ENCODE results near the gene CAVIN1. TPM values are rescaled to one million over a fixed set of nuclear protein-coding genes. Genes with fewer than 3 reads are reported as not detected.
"Not testable (repeated sequence)": the region's sequence is repeated elsewhere in the genome, so short reads cannot be mapped to it uniquely, and the experiment has no call there.

The CAVIN1 gene
- total RNA-seq, 1 donor from 2014 or later, result 2.7 TPM

DNA sequence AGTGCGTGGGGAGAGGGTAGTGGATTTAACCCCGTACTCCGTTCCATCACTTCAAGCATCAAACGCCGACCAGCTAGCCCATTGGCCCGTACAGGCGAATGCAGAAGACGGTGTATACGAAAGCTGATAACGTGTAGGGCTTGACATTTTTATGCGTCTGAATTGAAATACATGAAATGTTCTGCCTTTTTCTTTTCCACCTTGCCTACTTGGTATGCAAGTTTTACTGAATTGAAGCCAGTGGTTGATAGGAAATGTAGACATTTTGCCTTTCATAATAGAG, 34.0 kb downstream of the CAVIN1 start:
- Mint-ChIP-seq H3K27ac (peak overlapping the region; percentile 100), H3K4me3 (peak overlapping the region; percentile 83), H3K36me3 (ENCODE audit: low read depth) (peaks cover 23% of the 10 kb centered on the region), H3K9me3 (no peaks in the 10 kb centered on the region), H3K4me1 (peaks cover 47% of the 10 kb centered on the region), H3K27me3 (no peaks in the 10 kb centered on the region)
- no peak for DNase-seq
- intact Hi-C loops (cut with micrococcal nuclease), result loop anchor here (1.0 to 2.0 kb wide), 3 partner anchors 10 to 116 kb away; partner anchors contain the start of gene STAT5A

GRCh38 chr17:42388381-42389134, 34.5 kb downstream of the CAVIN1 start, which contains the start of gene STAT3:
Gene STAT3 (minus strand): TSS chr17:42388442. CDS start chr17:42348516, 39,926 bp downstream.
- peaks cover 26% of the 10 kb centered on the region for H3K36me3 Mint-ChIP-seq (ENCODE audit: low read depth)
- DNase-seq, result peak; percentile 100
- H3K9me3 Mint-ChIP-seq, result no peaks in the 10 kb centered on the region
- H3K27ac Mint-ChIP-seq, result peak within 1 kb of the TSS; percentile 100
- peaks cover 46% of the 10 kb centered on the region for H3K4me1 Mint-ChIP-seq
- H3K4me3 Mint-ChIP-seq, result peak within 1 kb of the TSS; percentile 83
- intact Hi-C loops (cut with micrococcal nuclease), result loop anchor here (1.0 to 2.0 kb wide), 6 partner anchors 9 to 116 kb away; partner anchors contain the start of gene STAT5A
- H3K27me3 Mint-ChIP-seq, result no peaks in the 10 kb centered on the region

DNA sequence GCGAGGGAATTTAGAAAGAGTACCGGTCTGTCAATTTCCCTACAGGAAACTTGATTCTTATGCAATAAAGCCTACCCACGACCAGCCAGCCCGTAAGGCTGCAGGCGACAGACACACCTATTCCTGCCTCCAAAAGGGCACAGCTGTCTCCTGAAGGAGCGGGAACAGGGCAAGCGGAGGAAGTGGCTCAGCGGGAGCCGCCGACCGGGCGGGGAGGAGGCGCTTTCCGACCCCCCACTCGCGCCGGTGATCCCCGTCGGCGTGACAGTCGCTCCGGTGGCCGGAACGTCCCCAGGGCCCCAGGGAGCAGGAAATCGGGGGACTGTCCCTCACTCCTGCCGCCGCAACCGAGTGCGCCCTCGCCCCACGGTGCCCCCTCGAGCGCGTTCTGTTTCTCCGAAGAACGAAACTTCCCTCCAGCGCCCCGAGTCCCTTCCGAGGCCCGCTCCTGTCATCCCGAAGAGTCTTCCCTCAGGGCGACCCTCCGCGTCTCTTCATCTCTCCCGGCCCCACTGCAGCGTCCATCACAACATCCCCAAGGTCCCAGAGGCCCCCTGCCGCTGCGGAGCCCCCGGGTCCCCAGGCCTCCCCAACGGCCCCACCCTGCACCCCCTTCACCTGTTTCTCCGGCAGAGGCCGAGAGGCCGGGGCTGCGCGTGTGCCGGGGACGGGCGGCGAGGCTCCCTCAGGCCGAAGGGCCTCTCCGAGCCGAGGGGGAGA, 35.2 kb downstream of the CAVIN1 start:
- Mint-ChIP-seq H3K9me3 (no peaks in the 10 kb centered on the region), H3K27me3 (no peaks in the 10 kb centered on the region), H3K4me1 (peaks cover 51% of the 10 kb centered on the region), H3K4me3 (peak overlapping the region; percentile 83), H3K27ac (peak overlapping the region; percentile 100), H3K36me3 (ENCODE audit: low read depth) (peaks cover 29% of the 10 kb centered on the region)
- DNase-seq, result peak; percentile 82
- intact Hi-C loops (cut with micrococcal nuclease), result loop anchor here (1.0 to 2.0 kb wide), 5 partner anchors 26 to 115 kb away; no protein-coding TSS in a partner anchor

DNA sequence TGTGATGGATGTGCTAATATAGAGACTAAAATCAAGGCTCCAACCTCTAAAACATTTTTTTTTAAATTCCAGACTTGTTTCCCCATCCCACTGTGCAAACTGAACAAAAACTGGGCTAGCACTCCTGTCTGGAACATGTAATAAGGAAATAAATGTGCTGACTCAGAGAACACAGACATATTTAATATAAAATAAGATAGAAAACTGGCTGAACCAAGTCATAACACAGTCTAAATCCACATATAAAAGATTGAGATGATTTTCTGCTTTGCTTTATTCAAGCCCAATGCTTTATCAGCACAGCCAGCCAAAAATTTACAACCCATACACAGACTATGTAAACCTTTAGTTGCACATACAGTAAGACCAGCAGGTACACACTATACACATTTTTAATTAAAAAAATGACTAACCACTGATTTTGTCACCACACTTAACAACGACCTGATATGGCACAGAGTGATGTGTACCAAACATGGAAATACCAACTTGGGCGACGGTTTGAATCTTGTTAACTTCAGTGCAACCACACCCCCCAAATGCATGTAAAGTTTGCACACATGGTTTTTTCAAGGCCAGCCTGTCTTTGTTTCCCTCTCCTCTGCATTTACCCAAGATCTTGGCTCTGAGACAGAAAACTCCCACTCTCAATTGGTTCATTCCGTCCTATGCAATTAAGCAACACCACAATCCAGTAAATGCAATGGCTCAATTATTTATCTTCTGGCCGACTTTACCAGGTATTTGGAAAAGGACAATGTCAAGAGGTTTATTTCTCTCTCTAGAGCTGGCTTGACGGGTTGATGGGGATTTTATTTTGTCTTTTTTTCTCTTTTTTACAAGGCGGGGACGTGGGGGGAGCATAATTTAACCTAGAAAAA, 36.0 kb downstream of the CAVIN1 start:
- H3K9me3 Mint-ChIP-seq, result no peaks in the 10 kb centered on the region
- peak overlapping the region; percentile 83 for H3K4me3 Mint-ChIP-seq
- peaks cover 56% of the 10 kb centered on the region for H3K4me1 Mint-ChIP-seq
- peak overlapping the region; percentile 100 for H3K27ac Mint-ChIP-seq
- H3K27me3 Mint-ChIP-seq, result no peaks in the 10 kb centered on the region
- DNase-seq, result peak; percentile 75
- H3K36me3 Mint-ChIP-seq (ENCODE audit: low read depth), result peaks cover 33% of the 10 kb centered on the region
- intact Hi-C loops (cut with micrococcal nuclease), result loop anchor here (1.0 kb wide), 1 partner anchor 64 kb away; no protein-coding TSS in a partner anchor

DNA sequence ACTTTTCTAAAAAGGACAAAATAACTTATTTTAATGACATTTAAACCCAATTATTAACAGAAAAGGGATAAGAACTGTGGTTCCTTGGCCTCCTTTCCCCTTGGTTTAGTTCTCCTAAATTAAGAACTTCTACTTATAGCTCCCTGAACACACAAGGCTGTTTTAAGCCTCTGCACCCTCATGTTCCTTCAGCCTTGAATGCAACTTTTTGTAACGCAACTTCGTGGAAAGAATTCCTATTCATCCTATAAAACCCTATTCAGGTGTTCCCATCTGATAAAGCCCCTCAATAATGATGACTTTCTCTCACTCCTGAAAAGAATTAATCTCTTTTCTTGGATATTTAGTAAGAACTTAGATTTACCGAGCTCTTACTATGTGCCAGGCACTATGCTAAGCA, 41.2 kb downstream of the CAVIN1 start:
- H3K4me1 Mint-ChIP-seq, result peaks cover 67% of the 10 kb centered on the region
- no peaks in the 10 kb centered on the region for H3K9me3 Mint-ChIP-seq
- H3K27ac Mint-ChIP-seq, result peak overlapping the region; percentile 22
- H3K4me3 Mint-ChIP-seq, result no peak overlapping the region
- no peak for DNase-seq
- no peaks in the 10 kb centered on the region for H3K27me3 Mint-ChIP-seq
- H3K36me3 Mint-ChIP-seq (ENCODE audit: low read depth), result peaks cover 41% of the 10 kb centered on the region
- intact Hi-C loops (cut with micrococcal nuclease), result no loop called here

DNA sequence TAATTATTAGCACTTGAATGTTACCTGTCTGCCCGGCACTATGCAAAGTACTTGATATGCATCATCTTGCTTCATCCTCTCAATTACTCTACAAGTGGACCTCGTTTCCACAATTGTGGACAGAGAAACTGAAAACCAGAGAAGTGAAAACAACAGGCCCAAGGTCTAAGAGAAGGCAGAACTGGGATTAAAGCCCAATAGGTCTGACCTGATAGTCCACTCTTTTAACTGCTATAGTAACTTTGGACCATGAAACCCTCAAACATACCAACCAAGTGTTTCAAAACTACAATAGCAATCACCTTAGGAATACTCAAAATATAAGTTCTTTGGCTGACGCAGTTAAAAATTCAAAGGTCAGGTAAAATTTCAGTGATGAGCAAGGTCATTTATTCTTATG, 42.1 kb downstream of the CAVIN1 start:
- Mint-ChIP-seq H3K27me3 (no peaks in the 10 kb centered on the region), H3K4me1 (peaks cover 62% of the 10 kb centered on the region), H3K27ac (peak overlapping the region; percentile 64), H3K4me3 (peak overlapping the region; percentile 52), H3K9me3 (no peaks in the 10 kb centered on the region), H3K36me3 (ENCODE audit: low read depth) (peaks cover 37% of the 10 kb centered on the region)
- intact Hi-C loops (cut with micrococcal nuclease), result no loop called here
- DNase-seq, result no peak

- Mint-ChIP-seq H3K27ac (peak overlapping the region; percentile 85), H3K4me3 (peak overlapping the region; percentile 78), H3K27me3 (no peaks in the 10 kb centered on the region), H3K9me3 (no peaks in the 10 kb centered on the region), H3K4me1 (peaks cover 59% of the 10 kb centered on the region), H3K36me3 (ENCODE audit: low read depth) (peaks cover 30% of the 10 kb centered on the region)
- intact Hi-C loops (cut with micrococcal nuclease), result loop anchor here (1.0 kb wide), 2 partner anchors 10 to 42 kb away; no protein-coding TSS in a partner anchor
- peak; percentile 68 for DNase-seq
These were observed 44.0 kb downstream of the CAVIN1 start for GRCh38 chr17:42378959-42379594.

DNA sequence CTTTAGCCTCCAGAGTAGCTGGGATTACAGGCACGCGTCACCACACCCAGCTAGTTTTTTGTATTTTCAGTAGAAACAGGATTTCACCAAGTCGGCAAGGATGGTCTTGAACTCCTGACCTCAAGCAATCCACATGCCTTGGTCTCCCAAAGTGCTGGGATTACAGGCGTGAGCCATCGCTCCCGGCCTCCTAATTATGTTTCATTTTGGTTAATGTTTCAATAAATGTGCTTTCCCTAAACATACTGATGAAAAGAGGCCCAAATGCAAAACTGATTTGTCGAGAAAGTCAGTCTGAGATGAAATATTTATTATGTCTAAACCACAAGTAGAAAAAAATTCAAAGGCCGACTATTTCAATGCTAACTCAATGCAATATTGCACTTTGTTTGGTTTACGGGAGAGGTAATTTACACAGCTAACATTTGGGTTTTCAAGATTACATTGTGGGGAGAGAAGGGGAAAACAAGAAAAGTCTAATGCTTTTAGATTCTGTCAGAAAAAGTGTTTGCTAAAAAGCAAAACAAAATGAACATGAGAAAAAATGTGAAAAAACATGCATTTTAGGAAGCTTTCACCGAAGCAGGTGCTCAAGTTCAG, 44.6 kb downstream of the CAVIN1 start:
- Mint-ChIP-seq H3K9me3 (no peaks in the 10 kb centered on the region), H3K27ac (peak overlapping the region; percentile 85), H3K4me1 (peaks cover 59% of the 10 kb centered on the region), H3K27me3 (no peaks in the 10 kb centered on the region), H3K36me3 (ENCODE audit: low read depth) (peaks cover 30% of the 10 kb centered on the region), H3K4me3 (peak overlapping the region; percentile 78)
- no peak for DNase-seq
- intact Hi-C loops (cut with micrococcal nuclease), result no loop called here

GRCh38 chr17:42373896-42374295, 49.2 kb downstream of the CAVIN1 start:
- H3K27ac Mint-ChIP-seq, result peak overlapping the region; percentile 45
- DNase-seq, result no peak
- no peaks in the 10 kb centered on the region for H3K27me3 Mint-ChIP-seq
- H3K4me3 Mint-ChIP-seq, result no peak overlapping the region
- intact Hi-C loops (cut with micrococcal nuclease), result no loop called here
- H3K36me3 Mint-ChIP-seq (ENCODE audit: low read depth), result peaks cover 38% of the 10 kb centered on the region
- H3K4me1 Mint-ChIP-seq, result peaks cover 42% of the 10 kb centered on the region
- peaks cover 4% of the 10 kb centered on the region for H3K9me3 Mint-ChIP-seq

- H3K27ac Mint-ChIP-seq, result no peak overlapping the region
- H3K4me1 Mint-ChIP-seq, result peaks cover 37% of the 10 kb centered on the region
- H3K4me3 Mint-ChIP-seq, result no peak overlapping the region
- DNase-seq, result no peak
- H3K27me3 Mint-ChIP-seq, result no peaks in the 10 kb centered on the region
- H3K36me3 Mint-ChIP-seq (ENCODE audit: low read depth), result peaks cover 37% of the 10 kb centered on the region
- intact Hi-C loops (cut with micrococcal nuclease), result no loop called here
- peaks cover 4% of the 10 kb centered on the region for H3K9me3 Mint-ChIP-seq
These were observed 50.9 kb downstream of the CAVIN1 start for GRCh38 chr17:42372142-42372541.

GRCh38 chr17:42368797-42369561, 54.1 kb downstream of the CAVIN1 start:
- H3K4me3 Mint-ChIP-seq, result peak overlapping the region; percentile 30
- H3K27ac Mint-ChIP-seq, result peak overlapping the region; percentile 82
- intact Hi-C loops (cut with micrococcal nuclease), result loop anchor here (1.0 kb wide), 1 partner anchor 8 kb away; no protein-coding TSS in a partner anchor

DNA sequence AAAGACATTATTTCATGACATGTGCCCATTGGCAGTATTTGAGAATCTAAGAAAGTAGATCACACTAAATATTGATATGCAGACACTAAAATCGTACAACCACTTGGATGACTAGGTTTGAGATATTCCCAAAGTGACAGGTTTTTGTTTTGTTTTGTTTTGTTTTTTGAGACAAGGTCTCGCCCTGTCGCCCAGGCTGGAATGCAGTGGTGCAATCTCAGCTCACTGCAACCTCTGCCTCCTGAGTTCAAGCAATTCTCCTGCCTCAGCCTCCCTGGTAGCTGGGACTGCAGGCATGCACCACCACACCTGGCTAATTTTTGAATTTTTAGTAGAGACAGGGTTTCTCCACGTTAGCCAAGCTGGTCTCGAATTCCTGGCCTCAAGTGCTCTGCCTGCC, 54.7 kb downstream of the CAVIN1 start:
- Mint-ChIP-seq H3K36me3 (ENCODE audit: low read depth) (peaks cover 56% of the 10 kb centered on the region), H3K4me1 (peaks cover 55% of the 10 kb centered on the region)
- H3K9me3 Mint-ChIP-seq; H3K27ac Mint-ChIP-seq; H3K4me3 Mint-ChIP-seq; H3K27me3 Mint-ChIP-seq; DNase-seq; intact Hi-C loops (cut with micrococcal nuclease): not testable (repeated sequence)

More at GRCh38 chr17:42368797-42369561, 54.1 kb downstream of the CAVIN1 start:
- not testable (repeated sequence) for H3K9me3 Mint-ChIP-seq, DNase-seq, H3K27me3 Mint-ChIP-seq
- Mint-ChIP-seq H3K4me1 (peaks cover 51% of the 10 kb centered on the region), H3K36me3 (ENCODE audit: low read depth) (peaks cover 53% of the 10 kb centered on the region)
